Ovary (tissue), 3 donors: ENCODE data around the gene FAM83C.

Experiments
- POLR2A ChIP-seq: fragments of 450-650 bp; IDR thresholded peaks from one replicate; pipeline ENCODE4 v1.6.1; 2017; ENCODE audit warnings: antibody characterized with exemption, mild to moderate bottlenecking, moderate library complexity
- TF ChIP-seq, protein P1 (sequence below), 3 donors: fragments of 450-650 bp in 2 of 3; fragments of 200-600 bp in 1 of 3; IDR thresholded peaks; one replicate each; pipeline versions ENCODE4 v1.5.1 to v1.8.0; 2016 to 2022; ENCODE audit warnings: antibody characterized with exemption in 3 of 3, mild to moderate bottlenecking in 1 of 3
- donor health status: DM: no; HTN: no; CAD: no.

DNA sequence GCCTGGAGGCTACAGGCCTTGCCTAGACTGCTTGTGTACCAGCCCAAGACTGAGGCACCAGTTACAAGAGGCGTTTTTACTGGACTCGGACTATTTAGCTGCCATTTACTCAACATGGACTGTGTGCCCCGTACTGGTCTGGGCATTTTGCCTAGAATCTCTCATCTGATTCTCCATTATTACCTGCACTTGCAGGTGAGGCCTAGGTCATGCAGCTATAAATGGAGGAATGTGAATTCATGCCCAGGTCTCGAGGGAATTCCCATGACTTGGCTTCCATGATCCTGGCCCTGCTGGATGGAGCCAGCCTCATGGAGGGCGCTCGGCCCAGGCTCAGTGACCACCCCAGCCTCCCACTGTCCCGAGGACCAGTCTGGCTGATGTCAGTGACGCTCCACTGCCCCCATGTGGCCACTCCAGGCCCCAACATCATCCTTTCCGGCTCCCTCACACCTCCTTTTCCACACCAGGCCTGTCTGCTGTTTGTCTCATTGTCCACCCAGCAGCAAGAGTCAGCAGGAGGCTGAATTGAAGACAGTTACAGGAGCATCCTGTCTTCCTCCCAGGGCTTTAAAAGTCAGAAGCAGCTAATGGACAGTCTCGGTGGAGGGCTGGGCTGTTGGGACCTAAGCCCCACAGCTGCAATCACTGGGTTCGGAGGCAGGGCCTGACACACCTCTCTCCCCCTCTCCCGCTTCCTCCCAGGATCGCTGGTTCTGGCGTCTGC lies 23.0 kb downstream of the FAM83C start:
- TF ChIP-seq POLR2A, result no peak
- TF ChIP-seq, protein P1, sequence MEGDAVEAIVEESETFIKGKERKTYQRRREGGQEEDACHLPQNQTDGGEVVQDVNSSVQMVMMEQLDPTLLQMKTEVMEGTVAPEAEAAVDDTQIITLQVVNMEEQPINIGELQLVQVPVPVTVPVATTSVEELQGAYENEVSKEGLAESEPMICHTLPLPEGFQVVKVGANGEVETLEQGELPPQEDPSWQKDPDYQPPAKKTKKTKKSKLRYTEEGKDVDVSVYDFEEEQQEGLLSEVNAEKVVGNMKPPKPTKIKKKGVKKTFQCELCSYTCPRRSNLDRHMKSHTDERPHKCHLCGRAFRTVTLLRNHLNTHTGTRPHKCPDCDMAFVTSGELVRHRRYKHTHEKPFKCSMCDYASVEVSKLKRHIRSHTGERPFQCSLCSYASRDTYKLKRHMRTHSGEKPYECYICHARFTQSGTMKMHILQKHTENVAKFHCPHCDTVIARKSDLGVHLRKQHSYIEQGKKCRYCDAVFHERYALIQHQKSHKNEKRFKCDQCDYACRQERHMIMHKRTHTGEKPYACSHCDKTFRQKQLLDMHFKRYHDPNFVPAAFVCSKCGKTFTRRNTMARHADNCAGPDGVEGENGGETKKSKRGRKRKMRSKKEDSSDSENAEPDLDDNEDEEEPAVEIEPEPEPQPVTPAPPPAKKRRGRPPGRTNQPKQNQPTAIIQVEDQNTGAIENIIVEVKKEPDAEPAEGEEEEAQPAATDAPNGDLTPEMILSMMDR (IDR thresholded peaks at IDR 0.05), result peak in 1 of 3 donors; percentile 21
